Measurements from ENCODE around the gene KLRB1.
A peak's percentile ranks its signal among the peaks of the same experiment; 100 is the strongest.
"Not testable (repeated sequence)": the region's sequence is repeated elsewhere in the genome, so short reads cannot be mapped to it uniquely, and the experiment has no call there.

KLRB1 gene

DNA sequence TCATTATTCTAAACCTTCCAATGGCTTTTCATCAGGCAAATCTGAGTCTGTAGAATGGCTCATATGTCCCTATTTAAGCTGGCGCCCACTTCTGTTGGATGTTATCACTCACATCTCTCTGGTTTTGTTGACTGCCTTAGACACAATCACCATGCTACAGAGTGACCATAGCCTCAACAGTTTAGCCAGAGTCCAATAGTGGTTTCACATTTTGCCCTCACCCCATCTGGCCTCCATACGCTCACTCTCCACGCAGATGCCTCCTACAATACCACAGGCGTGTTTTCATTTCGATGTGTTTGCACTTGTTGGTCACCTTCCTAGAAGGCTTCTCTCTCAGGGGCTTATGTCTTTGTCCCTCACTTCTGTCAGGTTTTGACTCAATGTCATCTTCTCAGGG lies 3.4 kb downstream of the KLRB1 start:
- ATAC-seq, result peak; percentile 83
- Mint-ChIP-seq H3K9me3 (no peaks in the 10 kb centered on the region), H3K36me3 (peaks cover 34% of the 10 kb centered on the region), H3K4me1 (peaks cover 34% of the 10 kb centered on the region), H3K4me3 (peak overlapping the region; percentile 81), H3K27ac (peak overlapping the region; percentile 95)
- no peak for DNase-seq (ENCODE audit: low spot score in 2 of 2)

DNA sequence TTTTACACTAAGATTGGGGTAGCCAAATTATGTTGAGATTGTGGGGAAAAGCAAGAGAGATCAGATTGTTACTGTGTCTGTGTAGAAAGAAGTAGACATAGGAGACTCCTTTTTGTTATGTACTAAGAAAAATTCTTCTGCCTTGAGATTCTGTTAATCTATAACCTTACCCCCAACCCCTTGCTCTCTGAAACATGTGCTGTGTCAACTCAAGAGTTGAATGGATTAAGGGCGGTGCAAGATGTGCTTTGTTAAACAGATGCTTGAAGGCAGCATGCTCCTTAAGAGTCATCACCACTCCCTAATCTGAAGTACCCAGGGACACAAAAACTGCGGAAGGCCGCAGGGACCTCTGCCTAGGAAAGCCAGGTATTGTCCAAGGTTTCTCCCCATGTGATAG lies 7.3 kb downstream of the KLRB1 start:
- H3K27ac Mint-ChIP-seq; ATAC-seq; DNase-seq (ENCODE audit: low spot score in 2 of 2); H3K9me3 Mint-ChIP-seq: not testable (repeated sequence)
- peaks cover 62% of the 10 kb centered on the region for H3K36me3 Mint-ChIP-seq
- peaks cover 34% of the 10 kb centered on the region for H3K4me1 Mint-ChIP-seq
- peak overlapping the region; percentile 59 for H3K4me3 Mint-ChIP-seq

DNA sequence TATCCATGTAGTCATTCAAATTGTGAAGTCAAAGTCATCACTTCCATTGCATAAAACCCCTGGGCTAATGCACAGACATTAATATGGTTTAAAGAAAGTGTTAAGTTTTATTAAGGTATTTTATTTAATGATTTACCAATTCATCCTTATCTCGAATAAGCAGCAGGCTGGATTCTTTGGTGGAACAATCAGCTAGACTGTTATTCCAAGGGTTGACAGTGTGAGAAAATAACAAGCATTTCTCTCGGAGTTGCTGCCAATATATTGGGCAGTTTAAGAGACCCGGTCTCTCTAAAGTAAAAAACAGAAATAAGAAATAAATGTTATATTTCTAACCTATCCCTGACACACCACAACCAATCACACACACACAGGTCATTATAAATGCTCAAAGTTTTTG lies 9.4 kb downstream of the KLRB1 start:
- ATAC-seq, result no peak
- H3K27ac Mint-ChIP-seq, result peak overlapping the region; percentile 18

DNA sequence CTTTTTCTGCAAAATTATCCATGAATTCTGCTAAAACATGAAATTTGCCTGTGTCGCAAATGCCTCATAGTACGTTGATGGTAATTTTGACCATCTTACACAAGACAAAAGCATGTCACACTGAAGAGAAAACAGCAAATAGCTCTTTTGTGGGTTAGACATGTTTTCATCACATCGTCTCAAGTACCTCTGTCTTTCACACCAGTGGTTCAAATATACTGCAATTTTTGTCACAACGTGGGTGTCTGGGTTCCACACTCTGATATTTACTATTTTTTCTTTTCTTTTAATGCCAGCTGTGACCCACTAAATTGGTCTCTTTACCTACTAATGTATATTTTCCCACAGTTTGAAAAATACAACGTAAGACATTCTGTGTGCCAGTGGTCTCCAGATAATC lies 10.4 kb downstream of the KLRB1 start:
- H3K4me1 Mint-ChIP-seq, result peaks cover 17% of the 10 kb centered on the region
- no peaks in the 10 kb centered on the region for H3K9me3 Mint-ChIP-seq
- DNase-seq (ENCODE audit: low spot score in 2 of 2) (no peak), ATAC-seq (no peak)
- peaks cover 67% of the 10 kb centered on the region for H3K36me3 Mint-ChIP-seq
- H3K27ac Mint-ChIP-seq, result peak overlapping the region; percentile 18
- H3K4me3 Mint-ChIP-seq, result peak overlapping the region; percentile 18

More for the DNA sequence above, 9.4 kb downstream of the KLRB1 start:
- Mint-ChIP-seq H3K4me1 (peaks cover 24% of the 10 kb centered on the region), H3K36me3 (peaks cover 67% of the 10 kb centered on the region), H3K9me3 (no peaks in the 10 kb centered on the region), H3K4me3 (peak overlapping the region; percentile 18)
- no peak for DNase-seq (ENCODE audit: low spot score in 2 of 2)

DNA sequence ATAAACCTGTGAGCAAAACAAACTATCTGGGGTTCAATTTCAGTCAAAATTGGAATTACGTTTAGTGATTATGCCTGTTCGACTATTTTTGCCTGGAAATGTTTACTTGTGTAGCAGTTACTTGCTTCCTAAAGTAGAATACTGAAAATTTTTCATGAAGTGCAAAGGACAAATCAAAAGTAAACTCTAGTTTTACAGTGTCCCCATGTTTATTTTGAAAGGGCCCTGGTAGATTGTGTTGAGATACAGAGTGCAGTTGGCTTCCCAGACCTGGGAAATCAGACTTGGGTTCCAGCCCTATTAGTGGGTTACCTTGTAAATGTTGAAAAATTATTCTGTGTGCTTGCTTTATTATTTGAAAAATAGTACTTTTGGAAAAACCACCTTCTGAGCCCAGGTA lies 17.3 kb downstream of the KLRB1 start:
- no peak for ATAC-seq
- Mint-ChIP-seq H3K27ac (no peak overlapping the region), H3K4me3 (no peak overlapping the region), H3K9me3 (no peaks in the 10 kb centered on the region), H3K4me1 (no peaks in the 10 kb centered on the region), H3K36me3 (peaks cover 16% of the 10 kb centered on the region)
- no peak for DNase-seq (ENCODE audit: low spot score in 2 of 2)

DNA sequence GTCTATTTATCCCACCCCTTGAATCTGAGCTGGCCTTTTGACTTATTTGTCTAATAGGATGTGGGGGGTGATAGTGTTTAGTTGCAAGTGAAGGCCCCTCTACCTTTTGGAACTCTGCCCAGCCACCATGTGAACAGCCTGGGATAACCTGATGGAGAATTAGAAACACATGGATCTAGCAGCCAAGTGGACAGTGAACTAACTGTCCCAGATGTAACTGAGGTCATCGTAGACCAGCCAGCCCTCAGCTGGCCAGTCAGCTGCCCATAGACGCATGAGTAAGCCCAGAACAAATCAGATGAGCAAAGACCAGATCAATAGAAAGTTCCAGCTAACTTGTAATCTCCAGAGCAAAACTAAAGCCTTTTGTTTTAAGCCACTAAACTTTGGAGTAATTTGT lies 19.0 kb downstream of the KLRB1 start:
- no peaks in the 10 kb centered on the region for H3K9me3 Mint-ChIP-seq
- no peak overlapping the region for H3K4me3 Mint-ChIP-seq
- no peak for ATAC-seq
- peaks cover under 1% of the 10 kb centered on the region for H3K36me3 Mint-ChIP-seq
- H3K4me1 Mint-ChIP-seq, result no peaks in the 10 kb centered on the region
- no peak overlapping the region for H3K27ac Mint-ChIP-seq
- DNase-seq (ENCODE audit: low spot score in 2 of 2), result no peak

DNA sequence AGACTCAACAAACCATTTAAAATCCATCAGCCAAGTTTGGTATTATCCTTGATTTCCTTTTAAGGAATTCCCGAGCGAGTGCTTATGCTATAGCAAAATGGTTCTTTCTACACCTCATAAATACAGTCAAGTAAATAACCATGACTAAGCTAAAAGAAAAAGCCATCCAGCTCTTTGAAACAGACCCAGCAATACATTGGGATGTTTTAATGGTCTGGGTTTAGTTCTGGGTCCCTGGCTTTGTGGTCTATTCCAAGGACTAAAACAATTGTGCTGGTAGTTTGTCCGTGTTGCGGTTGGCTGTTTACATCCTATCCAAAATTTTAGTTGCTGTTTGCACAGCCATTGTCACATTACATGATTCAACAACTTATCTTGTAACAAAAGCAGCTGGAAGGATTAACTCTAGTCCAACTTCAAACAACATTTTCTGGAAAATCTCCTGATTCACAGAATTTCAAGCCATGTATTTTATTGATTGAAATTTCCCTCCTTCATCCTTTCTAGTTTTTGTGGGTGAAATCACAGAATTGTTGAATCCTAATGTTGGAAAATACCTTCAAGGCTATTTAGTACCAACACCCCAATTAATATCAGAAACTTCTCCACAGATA lies 19.6 kb downstream of the KLRB1 start:
- Mint-ChIP-seq H3K9me3 (no peaks in the 10 kb centered on the region), H3K4me1 (no peaks in the 10 kb centered on the region), H3K4me3 (no peak overlapping the region), H3K27ac (no peak overlapping the region), H3K36me3 (no peaks in the 10 kb centered on the region)
- no peak for ATAC-seq
- no peak for DNase-seq (ENCODE audit: low spot score in 2 of 2)

DNA sequence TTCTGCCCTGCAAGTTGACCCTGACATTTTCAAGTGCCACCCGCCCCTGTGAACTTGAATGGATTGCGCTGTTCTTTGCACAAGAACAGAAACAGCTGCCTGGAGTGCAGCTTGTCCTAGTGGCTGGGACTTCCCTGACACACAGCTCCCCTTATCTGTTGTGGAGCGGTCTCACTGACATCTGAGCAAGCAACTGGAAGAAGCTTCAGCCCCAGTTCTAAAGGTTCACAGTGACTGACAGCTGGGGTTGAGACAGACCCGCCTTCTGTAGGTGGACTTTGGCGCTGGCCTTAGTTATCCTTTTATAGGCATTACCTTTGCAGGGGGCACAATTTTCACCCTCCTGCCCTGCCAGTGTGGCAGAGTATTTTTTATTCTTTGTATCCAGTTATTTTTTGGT lies 30.0 kb downstream of the KLRB1 start:
- ATAC-seq; H3K4me3 Mint-ChIP-seq; DNase-seq (ENCODE audit: low spot score in 2 of 2); H3K4me1 Mint-ChIP-seq; H3K36me3 Mint-ChIP-seq; H3K27ac Mint-ChIP-seq; H3K9me3 Mint-ChIP-seq: not testable (repeated sequence)

DNA sequence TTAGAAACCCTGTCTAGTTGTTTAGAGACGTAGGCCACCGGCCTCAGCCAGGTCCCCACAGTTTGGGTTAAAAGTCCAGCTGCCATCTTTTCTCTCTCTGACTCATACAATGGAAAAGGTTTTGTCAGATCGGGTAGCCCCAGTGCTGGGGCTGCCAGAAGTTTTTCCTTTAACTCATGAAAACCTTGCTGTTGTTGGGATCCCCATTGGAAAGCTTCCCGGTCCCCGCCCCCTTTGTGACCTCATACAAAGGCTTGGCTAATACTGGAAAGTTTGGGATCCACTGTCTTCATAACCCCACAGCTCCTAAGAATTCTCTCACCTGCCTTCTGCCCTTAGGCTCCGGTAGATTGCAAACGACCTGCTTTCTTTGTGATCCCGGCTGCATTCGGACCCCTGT lies 40.6 kb downstream of the KLRB1 start:
- not testable (repeated sequence) for H3K4me1 Mint-ChIP-seq; H3K4me3 Mint-ChIP-seq; DNase-seq (ENCODE audit: low spot score in 2 of 2); H3K9me3 Mint-ChIP-seq; H3K27ac Mint-ChIP-seq; ATAC-seq; H3K36me3 Mint-ChIP-seq

DNA sequence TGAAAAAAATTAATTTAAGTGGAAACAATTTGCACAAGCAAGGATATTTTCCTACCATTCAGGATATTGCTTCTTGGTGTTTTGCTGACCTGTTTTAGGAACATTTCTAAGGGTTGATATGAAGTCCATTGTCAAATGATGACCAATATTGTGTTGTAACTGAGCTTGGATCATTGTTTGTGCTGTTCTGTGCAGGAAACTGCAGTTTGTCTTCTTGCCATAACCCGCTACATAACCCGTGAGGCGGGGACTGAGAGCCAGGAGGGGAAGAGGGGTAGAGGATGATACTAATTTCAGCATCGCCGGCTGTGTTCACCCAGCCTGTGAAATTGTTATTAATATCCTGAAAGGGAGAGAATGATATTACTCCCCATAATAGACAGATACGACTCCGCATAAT lies 41.6 kb downstream of the KLRB1 start:
- H3K36me3 Mint-ChIP-seq; H3K4me3 Mint-ChIP-seq; H3K4me1 Mint-ChIP-seq; H3K9me3 Mint-ChIP-seq; H3K27ac Mint-ChIP-seq; ATAC-seq; DNase-seq (ENCODE audit: low spot score in 2 of 2): not testable (repeated sequence)

DNA sequence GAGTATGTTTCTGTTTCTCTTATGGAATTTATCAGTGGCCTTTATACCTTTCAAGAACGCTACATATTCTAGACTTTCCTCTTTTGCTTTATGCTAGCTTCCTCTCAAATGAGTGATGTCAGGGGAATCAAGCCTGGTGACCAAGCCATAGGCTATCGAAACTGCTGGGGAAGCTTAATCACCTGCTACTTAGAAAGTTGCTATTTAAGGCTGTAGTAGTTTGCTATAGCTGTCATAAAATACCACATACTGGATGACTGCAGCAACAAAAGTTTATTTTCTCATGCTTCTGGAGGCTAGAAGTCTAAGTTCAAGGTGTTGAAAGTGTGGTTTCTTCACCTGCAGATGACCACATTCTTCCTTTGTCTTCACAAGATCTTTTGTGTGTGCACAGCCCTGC lies 43.3 kb downstream of the KLRB1 start:
- not testable (repeated sequence) for H3K27ac Mint-ChIP-seq; DNase-seq (ENCODE audit: low spot score in 2 of 2); H3K36me3 Mint-ChIP-seq; H3K4me1 Mint-ChIP-seq; H3K9me3 Mint-ChIP-seq; H3K4me3 Mint-ChIP-seq
- ATAC-seq, result peak; percentile 100

DNA sequence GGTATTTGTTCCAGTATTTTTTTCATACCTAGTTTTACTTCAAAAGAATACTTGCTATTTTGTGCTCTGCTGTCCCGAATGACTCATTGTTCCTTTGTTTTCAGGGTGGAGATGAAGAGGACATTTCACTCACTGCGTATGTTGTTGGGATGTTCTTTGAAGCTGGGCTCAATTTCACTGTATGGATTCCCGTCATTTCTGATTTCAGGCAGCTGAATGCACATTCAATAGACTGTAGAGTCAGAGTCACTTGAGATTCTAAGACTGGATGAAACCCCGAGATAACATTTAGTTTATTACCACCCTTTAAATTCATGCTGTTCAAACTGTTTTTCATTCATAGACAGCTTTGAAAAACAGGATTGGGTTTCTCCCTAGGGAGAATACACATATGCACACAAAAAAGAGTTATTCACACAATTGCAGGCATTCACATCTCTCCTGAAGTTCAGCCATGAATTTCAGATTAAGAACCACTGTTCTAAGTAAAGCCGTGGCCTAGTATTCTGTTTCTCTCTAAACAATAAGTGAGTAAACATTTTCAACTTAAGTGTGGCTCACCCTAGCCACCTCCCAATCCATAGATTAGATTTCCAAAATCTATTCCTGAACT lies 44.8 kb downstream of the KLRB1 start:
- not testable (repeated sequence) for ATAC-seq, H3K36me3 Mint-ChIP-seq

DNA sequence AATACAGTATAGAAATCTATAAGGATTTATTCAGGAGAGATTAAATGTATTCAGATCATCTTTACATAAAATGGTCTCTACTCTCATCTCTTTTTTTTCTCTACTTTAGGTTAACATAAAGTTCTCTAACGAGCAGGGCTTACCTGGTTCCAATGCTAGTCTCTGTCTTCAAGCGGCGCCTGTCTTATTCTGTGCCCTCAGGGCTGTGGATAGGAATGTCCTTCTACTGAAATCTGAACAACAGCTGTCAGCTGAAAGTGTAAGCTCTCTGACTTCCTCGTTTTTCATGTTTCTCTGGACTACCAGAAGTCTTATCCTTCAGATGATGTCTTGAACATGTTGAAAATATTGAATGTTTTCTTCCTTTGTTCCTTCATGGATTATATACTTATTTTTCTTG lies 62.2 kb downstream of the KLRB1 start:
- H3K4me1 Mint-ChIP-seq; DNase-seq (ENCODE audit: low spot score in 2 of 2); H3K9me3 Mint-ChIP-seq; H3K36me3 Mint-ChIP-seq; H3K27ac Mint-ChIP-seq; H3K4me3 Mint-ChIP-seq; ATAC-seq: not testable (repeated sequence)

More for the DNA sequence above, 44.8 kb downstream of the KLRB1 start:
- H3K27ac Mint-ChIP-seq; DNase-seq (ENCODE audit: low spot score in 2 of 2); H3K9me3 Mint-ChIP-seq; H3K4me3 Mint-ChIP-seq; H3K4me1 Mint-ChIP-seq: not testable (repeated sequence)
